Left ventricle myocardium superior (tissue), 1 donor: ENCODE data around the gene PLCD4. TPM values are rescaled to one million over a fixed set of nuclear protein-coding genes. Genes with fewer than 3 reads are reported as not detected.

Experiments used
- ATAC-seq: fragments of 200-7000 bp; cut with Tn5 transposase; one replicate; pipeline ENCODE4 v1.9.1; 2020; ENCODE audit warnings: mild to moderate bottlenecking, moderate library complexity
- DNase-seq: peaks from one replicate; pipeline ENCODE4 v3.0.0-alpha.2; 2020
- intact Hi-C: fragments of 100-400 bp; cut with micrococcal nuclease; formaldehyde crosslinking; loops from one replicate; pipeline ENCODE4 v1.11.0; 2022
- total RNA-seq: library from RNA; stranded (reverse); fragmentation: NEBNext Ultra II Directional; extraction: Animal tissue kit (Norgen Biotek cat#: 25700); gene quantifications from one replicate; pipeline ENCODE4 v1.2.1, GENCODE V29; 2021
- donor health status: DM: no; HTN: yes; CAD: no; lungs with severe emphysema.

PLCD4 gene
- total RNA-seq, 1 donor from 2014 or later: 0.55 TPM

DNA sequence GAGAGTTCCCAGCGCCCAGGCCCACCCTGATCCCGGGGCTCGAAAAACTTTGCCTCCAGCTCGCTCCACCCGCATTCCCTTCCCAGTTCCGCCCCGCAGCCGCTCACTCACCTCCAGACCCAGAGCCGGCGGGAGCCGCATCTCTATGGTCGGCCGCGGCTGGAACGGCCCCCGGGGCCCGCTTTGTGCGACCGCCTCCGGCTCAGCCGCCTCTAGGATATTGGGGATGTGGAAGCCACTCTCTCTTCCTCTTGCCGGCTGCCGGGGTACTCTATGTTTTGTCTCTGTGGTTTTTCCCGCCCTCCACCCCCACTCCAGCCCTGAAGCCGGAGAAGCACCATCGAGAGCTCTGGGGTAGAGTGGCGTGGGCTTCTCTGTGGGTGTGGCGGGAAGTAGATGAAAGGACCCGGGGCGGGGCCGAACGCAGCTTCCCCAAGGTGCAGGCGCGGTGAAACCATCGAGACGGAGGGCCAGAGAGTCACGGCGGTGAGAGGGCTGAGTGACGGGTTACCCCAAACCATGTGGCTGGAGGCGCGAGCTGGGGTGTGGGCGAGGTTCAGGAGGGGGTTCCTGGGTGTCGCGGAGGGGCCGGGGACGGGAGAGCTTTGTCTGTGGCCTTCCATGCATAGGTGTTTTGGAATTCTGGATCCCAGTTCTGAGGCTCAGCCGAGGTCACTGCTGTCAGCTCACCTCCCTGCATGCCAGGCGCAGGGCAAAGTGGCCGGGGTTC lies 51.7 kb downstream of the PLCD4 start, which contains the start of the genes BCS1L and ZNF142:
Gene BCS1L (plus strand): TSS at position 426 of the 730 bp plus-strand sequence. CDS start 1,305 bp downstream, outside the sequence.
Gene ZNF142 (minus strand): TSS at position 366 of the 730 bp plus-strand sequence. CDS start 3,194 bp downstream, outside the sequence.
- intact Hi-C loops: no loop called here
- ATAC-seq: peak; percentile 94

DNA sequence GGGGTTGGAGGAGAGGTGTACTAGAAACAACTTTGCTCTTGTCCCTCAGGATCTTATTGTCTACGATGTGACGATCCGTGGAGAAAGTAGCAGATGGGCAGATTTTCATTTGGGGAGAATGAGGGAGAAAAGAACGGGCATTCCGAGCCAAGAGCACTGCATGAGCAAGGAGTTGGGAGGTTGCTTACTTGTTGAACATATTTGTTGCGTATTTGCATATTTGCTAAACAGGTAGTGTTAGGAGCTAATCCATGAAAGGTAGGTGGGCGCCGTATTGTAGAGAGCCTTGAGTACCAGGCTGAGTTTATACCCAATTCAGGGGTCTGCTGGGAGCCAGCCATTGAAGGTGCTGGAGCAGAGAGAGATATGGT lies 52.3 kb downstream of the PLCD4 start:
- ATAC-seq (no peak), DNase-seq (no peak)
- intact Hi-C loops: no loop called here

More for the DNA sequence above, 51.7 kb downstream of the PLCD4 start, which contains the start of the genes BCS1L and ZNF142:
- peak; percentile 95 for DNase-seq

DNA sequence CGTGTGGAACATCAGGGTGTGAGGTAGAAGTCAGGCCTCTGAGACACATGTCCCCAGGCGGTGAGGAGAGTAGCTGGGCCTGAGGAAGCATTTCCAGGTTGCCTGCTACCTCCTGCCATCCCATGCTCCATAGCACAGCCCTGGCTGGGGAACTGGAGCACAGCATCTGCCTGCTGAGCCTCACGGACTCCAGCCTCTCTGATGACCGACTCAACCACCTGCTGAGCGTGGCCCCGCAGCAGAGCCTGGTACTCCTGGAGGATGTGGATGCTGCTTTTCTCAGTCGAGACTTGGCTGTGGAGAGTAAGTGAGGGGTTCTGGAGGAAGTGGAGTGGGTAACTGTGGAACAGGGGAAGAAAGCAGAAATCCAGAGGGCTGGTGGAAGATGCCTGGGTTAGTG lies 54.7 kb downstream of the PLCD4 start:
- no peak for ATAC-seq
- no peak for DNase-seq
- intact Hi-C loops: no loop called here

DNA sequence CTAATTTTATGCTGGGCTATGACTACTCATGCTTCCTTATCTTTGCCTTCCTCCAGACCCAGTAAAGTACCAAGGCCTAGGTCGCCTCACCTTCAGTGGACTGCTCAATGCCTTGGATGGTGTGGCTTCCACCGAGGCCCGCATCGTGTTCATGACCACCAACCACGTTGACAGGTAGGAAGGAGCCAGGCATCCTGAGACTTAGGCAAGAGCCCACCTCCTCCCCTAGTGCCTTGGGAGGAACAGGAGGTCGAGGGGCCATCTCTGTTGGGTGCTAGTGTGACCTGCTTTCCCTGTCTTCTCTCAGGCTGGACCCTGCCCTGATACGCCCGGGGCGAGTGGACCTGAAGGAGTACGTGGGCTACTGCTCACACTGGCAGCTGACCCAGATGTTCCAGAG lies 55.1 kb downstream of the PLCD4 start:
- ATAC-seq: no peak
- no peak for DNase-seq
- intact Hi-C loops: no loop called here

DNA sequence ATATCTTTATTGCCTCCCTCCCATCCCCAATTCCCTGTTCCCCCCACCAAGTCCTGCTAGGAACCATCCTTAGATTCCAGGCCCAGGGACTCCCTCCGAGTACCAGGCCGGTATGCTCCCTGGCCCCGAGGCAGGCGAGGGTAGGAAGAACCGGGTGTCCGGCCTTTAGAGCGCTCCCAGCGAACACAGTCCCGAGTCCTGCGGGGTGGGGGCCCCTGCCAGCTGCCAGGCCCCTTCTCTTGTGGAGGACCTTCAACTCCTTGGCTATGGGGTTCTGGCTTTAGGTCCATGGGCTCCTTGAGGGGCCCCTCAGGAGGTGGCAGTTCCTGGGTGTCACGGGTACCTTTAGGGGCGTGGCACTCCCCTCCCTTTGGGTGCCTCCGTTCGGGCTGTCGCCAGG lies 56.2 kb downstream of the PLCD4 start:
- intact Hi-C loops: no loop called here
- DNase-seq (no peak), ATAC-seq (no peak)

DNA sequence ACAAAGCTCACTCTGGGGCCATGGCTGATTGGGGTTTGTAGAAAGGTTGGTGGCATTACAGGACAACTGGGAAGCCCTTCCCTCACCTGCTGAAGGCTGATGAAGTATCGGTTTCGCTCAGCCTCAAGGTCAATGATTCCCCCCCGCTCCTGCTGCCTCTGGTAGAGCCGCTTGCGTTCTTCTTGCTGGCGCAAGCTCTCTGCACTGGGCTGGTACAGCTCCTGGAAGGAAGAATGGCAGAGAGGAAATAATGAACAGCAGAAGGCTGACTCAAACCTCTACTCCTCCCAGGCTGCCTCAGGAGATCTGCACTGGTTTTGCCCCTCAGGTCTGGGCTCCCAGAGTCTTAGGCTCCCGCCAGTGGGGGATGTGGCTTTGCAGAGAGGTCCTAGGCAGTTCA lies 57.0 kb downstream of the PLCD4 start:
- no peak for ATAC-seq
- DNase-seq: no peak
- intact Hi-C loops: no loop called here

DNA sequence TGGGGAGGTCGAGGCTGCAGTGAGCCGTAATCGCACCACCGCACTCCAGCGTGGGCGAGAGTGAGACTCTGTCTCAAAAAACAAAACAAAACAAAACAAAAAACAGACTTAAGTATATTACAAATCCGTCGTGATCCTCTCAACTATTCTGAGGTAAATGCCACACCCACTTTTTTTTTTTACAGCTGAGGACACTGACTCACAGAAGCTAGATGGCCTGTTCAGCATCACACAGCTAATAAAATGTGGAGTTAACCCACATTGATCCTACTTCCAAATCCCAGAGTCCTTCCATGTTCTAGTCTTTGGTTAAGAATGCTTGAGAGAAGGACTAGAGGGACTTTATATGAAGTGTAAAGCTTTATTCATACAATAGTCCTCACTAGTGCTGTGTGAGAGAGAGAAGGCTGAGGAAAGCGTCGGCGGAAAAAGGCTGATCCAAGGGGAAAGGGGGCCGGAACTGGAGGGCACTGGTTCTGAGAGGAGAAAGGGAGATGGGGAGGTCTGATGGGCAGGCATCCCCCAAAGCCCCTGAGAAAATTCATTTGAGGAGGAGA lies 63.5 kb downstream of the PLCD4 start:
- intact Hi-C loops: no loop called here
- DNase-seq (no peak), ATAC-seq (no peak)

DNA sequence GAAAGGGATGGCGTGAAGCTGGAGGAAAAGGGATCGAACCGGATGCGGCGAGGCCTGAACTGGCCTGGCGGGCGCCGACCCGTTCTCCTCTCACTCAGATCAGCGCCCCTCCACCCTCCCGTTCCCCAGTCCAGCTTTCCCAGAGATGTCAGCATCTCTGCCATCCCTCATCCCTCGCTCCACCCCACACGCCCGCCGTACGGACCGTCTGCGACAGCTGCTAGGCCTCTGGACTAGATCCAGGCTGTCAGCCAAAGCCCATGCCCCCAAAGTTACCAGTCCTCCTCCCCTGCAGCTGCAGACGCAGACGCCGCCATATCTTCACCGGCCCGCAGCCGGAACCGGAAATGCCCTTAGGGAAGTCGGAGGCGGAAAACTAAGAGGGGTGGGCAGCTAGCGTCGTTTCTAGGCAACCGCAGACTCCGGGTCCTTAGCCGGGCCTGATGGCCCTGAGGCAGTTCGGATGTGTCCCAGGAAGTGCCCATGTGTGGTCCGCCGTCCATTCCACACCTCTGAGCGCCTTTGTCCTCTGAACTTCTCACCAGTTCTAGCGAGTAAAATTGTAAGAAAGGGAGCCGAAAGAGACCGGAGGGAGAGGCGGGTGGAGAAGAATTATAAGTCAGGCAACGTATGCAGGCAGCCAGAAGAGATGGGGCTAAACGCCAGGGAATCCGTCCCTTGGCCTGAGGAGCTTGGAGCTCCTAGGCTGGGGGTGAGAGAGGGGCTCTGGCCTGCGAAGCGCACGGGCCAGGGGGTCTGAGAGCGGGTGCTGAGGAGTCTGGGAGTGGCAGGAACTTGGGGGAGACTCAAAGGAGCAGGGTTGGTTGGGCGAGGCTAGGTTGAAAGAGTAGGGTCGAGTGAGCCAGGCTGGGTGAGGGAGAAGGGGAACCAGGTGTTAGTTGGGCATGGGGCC lies 64.2 kb downstream of the PLCD4 start, which contains the start of the genes RNF25 and STK36:
Gene RNF25 (minus strand): TSS at position 349 of the 913 bp plus-strand sequence. CDS start 32 bp downstream, at position 317.
Gene STK36 (plus strand): TSS at position 433 of the 913 bp plus-strand sequence. CDS start 744 bp downstream, outside the sequence.
- peak; percentile 97 for ATAC-seq
- intact Hi-C loops: no loop called here

DNA sequence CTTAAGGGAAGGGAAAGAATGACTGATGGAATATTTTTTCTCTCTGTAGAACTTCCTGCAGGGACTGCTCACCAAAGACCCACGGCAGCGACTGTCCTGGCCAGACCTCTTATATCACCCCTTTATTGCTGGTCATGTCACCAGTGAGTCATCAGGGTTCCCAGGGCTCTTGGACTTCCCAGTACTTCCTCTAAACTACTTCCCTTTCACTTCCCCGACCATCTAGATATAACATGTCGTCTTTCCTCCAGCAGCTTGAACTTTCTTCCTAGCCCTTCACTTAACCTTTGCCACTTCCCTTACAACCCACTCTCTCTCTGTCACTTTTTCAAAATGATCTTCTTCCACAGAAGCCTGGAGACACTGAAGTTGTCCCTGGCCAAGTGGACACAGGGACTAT lies 71.4 kb downstream of the PLCD4 start:
- DNase-seq (no peak), ATAC-seq (no peak)
- intact Hi-C loops: no loop called here

More for the DNA sequence above, 64.2 kb downstream of the PLCD4 start, which contains the start of the genes RNF25 and STK36:
- peak; percentile 87 for DNase-seq

DNA sequence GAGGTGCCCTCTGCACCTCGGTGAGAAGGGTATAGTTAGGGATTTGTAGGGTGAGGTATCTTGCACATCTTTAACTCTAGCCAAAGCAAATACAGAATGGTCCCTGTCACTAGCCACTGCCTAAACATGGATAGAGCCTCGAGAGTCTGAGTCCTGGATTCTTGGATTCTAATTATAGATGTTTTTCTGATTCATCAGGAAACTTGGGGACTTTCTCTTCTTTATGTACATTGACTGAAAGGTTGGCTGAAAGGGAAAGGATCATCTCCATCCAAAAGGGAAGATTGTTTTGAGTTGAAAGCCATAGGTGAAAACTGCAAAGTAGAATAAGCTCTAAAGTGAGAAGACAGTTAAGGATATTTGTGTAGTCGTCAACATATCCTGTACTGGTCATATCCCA lies 72.4 kb downstream of the PLCD4 start:
- ATAC-seq: no peak
- no peak for DNase-seq
- intact Hi-C loops: no loop called here

Other genes with a start within 250 kb of the PLCD4 start
- gene SLC11A1, start 225.6 kb upstream of the PLCD4 start, total RNA-seq: 4.5 TPM
- 113 TPM for gene CTDSP1, start 208.0 kb upstream of the PLCD4 start, total RNA-seq
- gene VIL1, start 188.8 kb upstream of the PLCD4 start, total RNA-seq: not detected
- 6.6 TPM for gene USP37, start 39.5 kb upstream of the PLCD4 start, total RNA-seq
- 18.6 TPM for gene CNOT9, start 39.1 kb upstream of the PLCD4 start, total RNA-seq
- gene ZNF142, start 51.7 kb downstream of the PLCD4 start, total RNA-seq: 21.4 TPM
- 49.1 TPM for gene BCS1L, start 51.8 kb downstream of the PLCD4 start, total RNA-seq
- 12.4 TPM for gene RNF25, start 64.1 kb downstream of the PLCD4 start, total RNA-seq
- gene STK36, start 64.2 kb downstream of the PLCD4 start, total RNA-seq: 12.9 TPM
- 4.6 TPM for gene TTLL4, start 102.9 kb downstream of the PLCD4 start, total RNA-seq
- 7.9 TPM for gene CYP27A1, start 174.2 kb downstream of the PLCD4 start, total RNA-seq
- 0.12 TPM for gene PRKAG3, start 223.9 kb downstream of the PLCD4 start, total RNA-seq